ENCODE data around the gene UBE2E2. TPM values are rescaled to one million over a fixed set of nuclear protein-coding genes. Genes with fewer than 3 reads are reported as not detected.
"Not testable (repeated sequence)": the region's sequence is repeated elsewhere in the genome, so short reads cannot be mapped to it uniquely, and the experiment has no call there.

Gene UBE2E2
- polyA plus RNA-seq, 3 donors = 49.3 to 57.2 (median 56.7) TPM

DNA sequence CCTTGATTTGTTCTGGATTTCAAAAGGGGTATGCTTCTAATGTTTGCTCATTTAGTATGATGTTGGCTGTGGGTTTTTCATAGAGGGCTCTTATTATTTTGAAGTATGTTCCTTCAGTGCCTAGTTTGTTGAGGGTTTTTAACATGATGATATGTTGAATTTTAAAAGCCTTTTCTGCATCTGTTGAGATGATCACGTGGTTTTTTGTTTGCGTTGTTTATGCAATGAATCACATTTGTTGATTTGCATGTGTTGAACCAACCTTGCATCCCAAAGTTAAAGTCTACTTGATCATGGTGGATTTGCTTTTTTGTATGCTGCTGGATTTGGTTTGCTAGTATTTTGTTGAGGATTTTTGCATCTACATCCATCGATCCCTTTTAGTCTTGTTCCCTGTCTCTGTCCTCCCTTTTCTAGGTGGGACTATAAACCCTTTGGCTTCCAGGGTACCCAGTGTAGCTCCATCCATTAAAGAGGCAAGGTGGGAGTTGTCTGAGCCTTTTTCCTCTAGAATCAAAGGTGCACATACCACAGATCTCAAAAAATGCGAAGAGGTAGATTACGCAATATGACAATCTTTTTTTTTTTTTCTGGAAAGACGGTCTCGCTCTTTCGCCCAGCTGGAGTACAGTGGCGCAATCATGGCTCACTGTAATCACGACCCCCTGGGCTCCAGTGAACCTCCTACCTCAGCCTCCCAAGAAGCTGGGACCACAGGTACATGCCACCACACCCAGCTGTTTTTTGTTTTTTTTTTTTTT, 381.0 kb downstream of the UBE2E2 start:
- DNase-seq = no peak

- no peak for DNase-seq
Measured at GRCh38 chr3:23587513-23587912, 384.4 kb downstream of the UBE2E2 start.

- DNase-seq = no peak
Measured at GRCh38 chr3:23588547-23588946, 385.4 kb downstream of the UBE2E2 start.

GRCh38 chr3:23589602-23590001, 386.5 kb downstream of the UBE2E2 start:
- no peak for DNase-seq

DNA sequence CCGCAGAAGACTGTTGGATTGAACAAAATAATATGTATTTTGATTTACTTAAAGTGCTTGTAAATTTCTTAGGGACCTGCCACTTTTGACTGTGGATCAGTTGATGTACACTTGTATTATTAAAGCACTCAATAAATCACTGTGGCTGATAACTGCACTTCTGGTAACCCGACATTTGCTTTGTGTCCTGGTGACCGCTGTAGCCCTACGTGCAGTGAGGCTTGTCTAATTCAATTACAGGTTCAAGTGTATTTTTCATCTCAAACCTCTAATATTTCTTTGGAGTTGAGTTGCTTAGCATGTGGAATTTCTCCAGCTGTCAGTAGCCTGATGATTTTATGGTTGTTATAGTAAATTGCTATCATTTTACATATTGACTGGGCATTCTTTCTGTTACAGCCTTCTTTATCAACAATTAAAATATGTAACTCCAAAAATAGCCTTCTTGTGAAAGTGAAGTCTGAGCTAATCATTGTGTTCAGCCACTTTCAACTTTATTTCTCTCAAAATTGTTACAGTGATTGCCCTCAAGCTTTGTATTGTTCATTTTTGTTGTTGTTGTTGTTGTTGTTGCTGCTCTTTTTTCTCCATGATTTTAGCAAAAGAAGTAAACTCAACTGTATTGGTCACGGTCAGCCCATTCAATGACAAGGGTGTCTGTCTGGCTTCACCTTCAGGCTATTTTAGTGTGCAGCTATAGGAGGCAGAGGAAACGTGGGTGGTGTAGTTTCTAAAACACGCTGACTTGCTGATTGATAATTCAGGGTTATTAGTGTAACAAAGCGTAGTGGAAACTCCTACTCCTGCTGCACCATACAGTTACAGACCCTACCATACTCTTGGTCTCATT, 387.5 kb downstream of the UBE2E2 start:
- no peak for DNase-seq

GRCh38 chr3:23591374-23591773, 388.2 kb downstream of the UBE2E2 start:
- DNase-seq = no peak

DNA sequence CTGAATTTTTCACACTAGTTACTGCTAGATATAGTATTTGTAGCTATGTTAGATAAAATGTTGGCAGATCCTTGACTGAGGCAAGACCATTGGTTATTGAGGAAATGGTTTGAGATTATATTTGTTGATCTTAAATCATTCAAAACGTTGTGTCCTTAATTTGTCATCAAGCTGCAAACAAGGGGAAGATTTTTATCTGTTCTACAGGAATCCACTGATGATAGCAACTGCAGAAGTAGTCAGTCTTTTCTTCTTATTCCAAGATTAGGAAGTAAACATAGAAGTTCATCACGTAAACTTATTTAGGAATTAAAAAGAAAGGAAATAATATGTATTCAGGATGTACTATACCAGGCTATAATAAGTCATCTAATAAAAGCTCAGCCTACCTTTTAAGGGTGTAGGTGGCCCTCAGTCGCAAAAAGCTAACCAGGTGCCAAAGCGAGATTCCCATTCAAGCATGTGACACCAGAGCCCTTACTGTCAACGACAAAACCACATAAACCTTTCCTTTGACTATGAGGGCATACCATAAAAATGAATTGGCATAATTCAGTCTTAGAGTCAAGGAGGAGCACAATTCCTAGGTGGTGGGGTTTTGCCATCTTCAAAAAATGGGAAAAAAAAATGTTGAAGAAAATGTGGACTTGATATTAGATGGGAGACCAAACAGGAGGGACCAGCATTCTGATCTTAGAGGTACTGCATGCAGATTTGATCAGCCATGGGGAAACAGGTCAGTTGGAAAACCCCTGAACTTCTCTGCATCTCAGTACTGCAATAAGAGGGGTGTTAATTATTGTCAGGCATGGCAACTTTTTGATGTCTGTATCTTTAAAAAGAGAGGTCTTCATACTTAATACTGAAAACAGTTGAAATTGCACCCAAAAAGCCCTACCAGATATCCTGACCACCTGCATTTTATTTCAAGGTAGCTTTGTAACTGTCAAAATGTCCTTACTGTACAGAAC, 390.1 kb downstream of the UBE2E2 start:
- DNase-seq = no peak

DNA sequence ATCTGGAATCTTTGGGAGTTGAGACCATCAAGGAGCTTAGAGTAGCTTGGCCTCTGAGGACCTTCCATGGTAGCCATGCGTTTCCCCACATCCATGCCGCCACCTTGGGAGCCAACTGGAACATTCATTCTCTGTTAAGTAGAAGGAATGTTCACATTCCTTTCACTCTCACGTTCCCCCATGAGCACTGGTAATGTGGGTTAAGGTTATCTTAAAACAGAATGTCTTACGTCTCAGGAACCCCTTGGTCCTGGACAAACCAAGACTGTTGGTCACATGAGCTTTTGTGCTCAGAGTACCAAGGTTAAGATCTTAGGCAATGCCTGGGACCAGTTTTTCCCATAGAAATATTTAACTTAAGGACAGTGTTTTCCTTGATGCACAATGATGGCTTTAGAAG, 390.9 kb downstream of the UBE2E2 start:
- no peak for DNase-seq

DNA sequence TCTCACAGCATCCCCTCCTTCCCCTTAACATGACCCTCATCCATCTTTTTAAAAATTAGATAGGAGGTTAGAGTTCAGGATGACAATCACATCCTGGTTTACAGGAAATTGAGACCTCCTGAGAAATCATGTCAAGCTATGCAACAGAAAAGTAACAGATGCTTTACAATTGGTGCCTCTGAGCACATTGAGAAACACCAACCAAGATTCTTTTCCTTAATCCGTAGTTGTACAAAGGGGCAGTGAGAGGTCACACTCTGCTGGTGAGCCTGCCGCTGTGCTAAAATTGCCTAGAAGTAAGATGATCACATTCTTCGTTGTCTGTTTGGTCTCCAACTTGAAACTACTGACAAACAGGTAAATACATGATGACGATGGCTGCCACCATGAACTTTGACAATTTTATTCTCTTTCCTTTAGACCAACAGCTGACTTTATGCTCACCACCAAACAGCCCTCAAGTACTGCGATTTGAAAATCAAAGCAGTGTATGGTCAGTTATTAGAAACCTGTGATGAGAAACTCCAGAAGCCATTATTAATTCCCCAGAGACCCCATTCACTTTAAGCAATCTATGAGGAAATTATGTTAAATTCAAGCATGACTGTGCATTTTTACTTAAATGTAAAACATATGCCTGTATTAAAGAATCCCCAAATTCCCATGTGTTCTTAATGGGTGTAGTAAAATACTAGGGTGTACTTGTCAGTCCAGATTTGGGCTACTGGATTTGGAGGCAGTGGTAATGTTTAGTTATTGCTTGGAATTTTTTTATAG, 392.0 kb downstream of the UBE2E2 start:
- DNase-seq = no peak

DNA sequence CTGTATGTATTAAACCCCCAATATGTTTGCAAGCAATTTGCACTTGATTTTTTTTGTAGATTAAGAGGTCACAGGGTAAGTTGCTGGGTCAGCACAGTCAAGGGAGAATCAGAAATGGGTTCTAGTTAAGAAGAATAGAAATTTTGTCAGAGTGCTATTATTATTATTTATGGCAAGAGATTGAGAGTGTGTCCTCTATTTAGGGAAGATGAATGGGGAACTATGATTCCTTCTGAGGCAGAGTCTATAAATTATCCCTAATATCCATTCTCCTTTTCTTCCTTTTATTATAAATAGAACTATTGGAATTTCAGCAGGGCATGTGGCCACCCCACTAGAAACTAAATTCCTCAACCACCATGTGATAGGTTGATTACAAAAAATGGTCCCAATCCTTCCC, 392.7 kb downstream of the UBE2E2 start:
- no peak for DNase-seq

DNA sequence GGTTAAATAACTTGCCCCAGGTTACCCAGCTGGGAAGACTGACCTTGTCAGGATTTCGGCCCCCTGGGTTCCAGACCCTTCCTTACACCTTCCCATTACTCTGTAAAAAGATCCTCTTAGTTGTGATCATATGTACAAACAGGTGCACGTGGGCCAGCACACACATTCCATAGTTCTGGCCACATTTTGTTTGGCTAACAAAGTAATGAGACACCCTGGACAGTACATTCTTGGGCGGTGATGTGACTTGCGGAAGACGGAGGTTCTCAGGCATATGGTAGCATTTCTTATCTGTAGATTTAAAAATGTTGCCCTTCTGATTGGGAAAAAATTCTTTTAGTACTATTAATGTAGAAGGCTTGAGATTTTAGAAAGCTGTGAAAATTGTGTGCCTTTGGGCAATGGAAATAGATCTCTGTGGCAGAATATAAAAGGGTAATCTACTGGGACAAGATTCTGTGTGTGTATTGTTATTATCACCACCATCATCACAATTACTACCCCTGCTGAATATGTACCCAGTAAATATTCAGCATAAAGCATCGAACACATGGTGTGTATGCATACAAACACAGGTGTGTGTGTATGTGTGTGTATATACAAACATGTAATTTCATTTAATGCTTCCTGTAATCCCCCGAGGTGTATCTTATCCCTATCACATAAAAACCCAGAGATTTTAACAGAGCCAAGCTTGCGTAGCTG, 397.2 kb downstream of the UBE2E2 start:
- no peak for DNase-seq

GRCh38 chr3:23601091-23601822, 398.1 kb downstream of the UBE2E2 start:
- no peak for DNase-seq

DNA sequence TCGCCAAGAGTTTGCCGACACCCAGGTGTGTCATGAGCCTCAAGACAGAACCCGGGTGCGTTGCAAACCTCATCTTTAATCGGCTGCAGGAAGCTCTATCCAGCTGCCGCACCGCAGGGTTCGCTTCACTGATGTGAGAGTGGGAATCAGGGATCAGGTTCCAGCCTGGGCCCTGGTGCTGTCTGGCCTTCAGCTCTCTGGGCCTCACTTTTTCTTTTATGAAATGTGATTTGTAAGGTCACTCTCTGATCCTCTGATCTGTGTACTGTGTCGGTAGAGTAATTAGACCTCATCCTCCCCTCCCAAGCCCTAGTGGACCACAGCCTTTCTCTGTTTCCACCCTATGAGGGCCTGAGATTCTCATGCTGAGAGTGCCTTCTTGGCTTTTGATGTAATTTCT, 399.8 kb downstream of the UBE2E2 start:
- peak; percentile 60 for DNase-seq

DNA sequence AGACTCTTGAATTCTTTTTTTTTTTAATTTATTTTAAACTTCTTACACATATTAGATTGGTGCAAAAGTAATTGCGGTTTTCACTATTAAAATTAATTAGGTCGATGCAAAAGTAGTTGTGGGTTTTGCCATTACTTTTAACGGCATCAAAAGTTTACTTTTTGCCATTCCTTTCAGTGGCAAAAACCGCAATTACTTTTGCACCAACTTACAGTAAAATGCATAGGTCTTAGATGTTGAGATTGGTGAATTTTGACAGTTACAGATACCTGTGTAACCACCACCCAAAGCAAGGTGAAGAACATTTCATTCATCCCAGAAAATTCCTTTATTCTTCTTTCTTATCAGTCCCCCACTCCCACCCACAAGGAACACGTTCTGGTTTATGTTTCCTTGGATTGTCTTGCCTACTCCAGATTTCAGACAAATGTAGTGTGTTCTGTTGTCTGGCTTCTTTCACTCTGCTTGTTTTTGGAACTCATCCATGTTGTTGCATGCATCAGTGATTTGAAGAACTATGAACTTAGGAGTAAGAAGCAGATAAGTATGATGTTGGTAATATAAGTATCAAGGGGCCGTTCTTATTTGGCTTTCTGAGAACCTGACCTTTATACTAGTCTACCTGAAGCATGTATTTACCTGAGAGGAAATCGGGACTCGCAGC, 404.2 kb downstream of the UBE2E2 start:
- no peak for DNase-seq

- DNase-seq = no peak
Measured at GRCh38 chr3:23608650-23609049, 405.5 kb downstream of the UBE2E2 start.

- no peak for DNase-seq
Measured at GRCh38 chr3:23611737-23612295, 408.7 kb downstream of the UBE2E2 start.

DNA sequence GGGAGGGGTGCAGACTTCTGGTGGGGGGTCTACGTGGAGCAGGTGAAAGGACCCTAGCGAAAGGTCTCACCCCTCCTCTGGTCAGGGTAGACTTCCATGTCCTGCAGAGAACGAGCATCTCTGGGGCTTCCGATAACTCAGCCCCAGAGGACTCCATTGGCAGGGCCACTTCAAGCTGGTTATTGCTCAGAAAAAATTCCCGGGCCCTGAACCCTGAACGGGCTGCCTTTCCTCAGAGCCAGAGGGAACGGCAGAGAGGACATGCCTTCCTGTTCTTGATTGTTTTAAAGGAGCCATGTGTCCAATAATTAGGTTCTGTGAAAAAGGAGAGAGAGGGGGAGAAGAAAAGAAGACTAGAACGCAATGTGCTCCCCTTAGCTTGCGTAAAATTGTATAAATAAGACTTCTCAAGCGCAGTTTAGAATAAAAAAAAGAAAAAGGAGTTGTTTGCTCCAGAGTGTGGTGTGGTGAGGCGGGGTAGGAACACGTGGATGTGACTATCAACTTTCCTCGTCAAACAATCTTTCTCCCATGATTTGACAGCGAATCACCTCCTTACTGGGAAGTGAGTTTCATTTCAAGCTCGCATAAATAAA, 409.3 kb downstream of the UBE2E2 start:
- no peak for DNase-seq

DNA sequence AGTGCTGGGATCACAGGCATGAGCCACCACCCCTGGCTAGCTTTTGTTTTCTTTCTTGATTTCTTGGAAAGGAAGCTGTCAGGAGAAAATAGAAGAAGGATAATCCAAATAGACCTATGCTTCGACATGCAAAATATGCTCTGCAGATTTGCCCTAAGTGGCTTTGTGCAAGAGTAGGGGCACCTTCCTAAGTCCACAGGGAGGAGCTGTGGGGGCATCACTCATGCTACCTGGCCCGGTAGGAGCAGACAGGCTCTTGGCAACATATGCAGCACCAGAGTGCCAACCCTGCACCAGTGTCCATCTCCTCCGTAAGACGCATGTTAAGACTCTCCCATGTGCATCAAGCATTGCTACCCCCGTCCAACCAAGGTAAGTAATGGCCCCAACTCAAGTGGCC, 411.9 kb downstream of the UBE2E2 start:
- DNase-seq = no peak

GRCh38 chr3:23618475-23618874, 415.3 kb downstream of the UBE2E2 start:
- not testable (repeated sequence) for DNase-seq

Measured in renal pelvis (tissue), 4 donors.